T1000 (cell line): Measurements from ENCODE around the gene RBM41.
"Not testable (repeated sequence)": the region's sequence is repeated elsewhere in the genome, so short reads cannot be mapped to it uniquely, and the experiment has no call there.

Experiments
- DNase-seq: peaks from one replicate; lab custom pipeline; 2025; ENCODE audit warnings: mixed read lengths; lab: John Stamatoyannopoulos, UW

The RBM41 gene

DNA sequence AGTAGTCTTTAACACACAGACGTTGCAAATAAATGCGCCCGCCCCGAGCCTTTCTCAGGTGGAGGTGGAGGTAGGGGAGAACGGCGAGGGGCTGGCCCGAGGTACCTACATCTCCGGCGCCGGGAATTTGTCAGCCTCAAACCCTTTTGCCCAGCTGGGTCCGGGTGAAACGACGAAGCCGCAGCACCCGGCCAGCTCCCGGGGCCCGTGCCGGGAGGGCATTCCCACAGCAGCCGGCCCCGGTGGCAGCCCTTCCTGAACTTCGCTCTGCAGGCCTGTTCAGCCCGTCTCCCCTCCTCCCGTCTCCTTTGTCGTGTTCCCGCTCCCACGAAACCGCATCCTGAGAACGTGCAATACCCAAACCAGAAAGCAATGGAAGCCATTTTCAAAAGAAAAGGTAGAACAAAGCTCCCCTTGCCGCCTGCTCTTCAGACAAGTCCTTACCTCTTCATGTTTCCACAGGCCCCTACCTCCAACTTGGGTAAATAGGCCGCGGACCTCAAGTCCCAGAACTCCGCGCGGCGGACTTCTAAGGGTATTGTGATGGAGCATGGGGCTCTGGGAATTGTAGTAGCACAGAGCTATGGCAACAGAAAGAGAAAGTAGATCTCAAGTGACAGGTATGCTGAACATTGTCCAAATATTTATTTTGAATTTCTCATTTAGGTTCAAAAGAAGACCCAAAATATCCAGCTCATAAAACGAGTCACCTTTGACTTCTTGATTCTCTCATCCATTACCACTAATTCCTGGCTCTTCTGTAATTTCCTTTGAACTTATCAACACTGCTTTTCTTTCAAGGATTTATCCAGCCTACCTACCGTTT is at the start of gene RBM41:
RBM41 (minus strand) TSS at position 501 of the 826 bp plus-strand sequence; CDS start at position 452, 49 bp downstream.
- peak; percentile 8 for DNase-seq

DNA sequence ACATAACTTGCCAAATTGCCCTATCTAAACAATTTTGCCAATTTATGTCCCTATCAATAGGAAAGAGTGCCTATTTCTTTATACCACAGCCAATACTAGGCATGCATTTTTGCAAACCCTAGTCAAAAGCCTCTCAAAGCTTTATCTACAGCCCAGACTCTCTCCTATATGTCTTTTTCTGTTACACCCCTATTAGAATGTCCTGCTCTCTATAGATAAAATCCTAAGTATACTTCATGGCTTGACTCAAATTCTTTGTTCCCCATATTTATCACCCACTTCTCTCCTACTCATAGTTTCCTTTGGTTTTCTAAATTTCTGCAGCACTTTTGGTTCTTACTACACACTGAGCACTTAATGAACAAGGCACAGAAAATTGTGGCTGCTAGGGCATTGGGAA is 49.6 kb upstream of the RBM41 start:
- DNase-seq: no peak

DNA sequence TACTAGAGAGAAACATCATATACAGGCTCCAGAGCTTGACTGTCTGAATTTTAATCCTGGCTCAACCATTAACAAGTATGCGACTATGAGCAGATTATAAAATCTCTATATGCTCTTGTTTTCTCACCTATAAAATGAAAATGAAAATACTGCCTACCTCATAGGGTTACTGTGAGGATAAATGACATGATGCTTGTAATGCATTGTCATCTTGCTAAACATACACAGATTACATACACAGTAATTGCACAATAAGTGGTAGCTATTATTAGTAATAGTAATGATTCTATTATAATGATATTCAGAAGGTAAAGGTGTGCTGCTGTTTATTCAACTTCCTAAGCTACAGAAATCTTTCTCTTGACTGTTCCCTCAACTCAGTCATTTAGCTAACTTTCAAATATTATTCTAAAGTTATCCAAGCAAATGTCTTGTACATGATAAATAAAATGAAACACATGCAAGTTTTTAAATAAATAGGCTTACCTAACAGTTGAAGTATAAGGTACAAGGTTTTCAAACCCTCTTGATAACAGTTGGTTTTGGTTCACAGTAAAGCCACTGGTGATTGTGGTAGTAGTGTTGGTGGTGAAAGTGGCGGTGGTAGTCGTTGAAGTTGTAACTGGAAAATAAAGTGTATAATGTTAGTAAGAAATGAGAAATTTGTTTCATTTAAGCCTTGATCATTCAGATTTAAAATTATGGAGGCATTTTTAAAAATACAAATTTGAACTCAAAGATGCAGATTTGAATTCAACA is 48.7 kb upstream of the RBM41 start:
- DNase-seq: no peak

DNA sequence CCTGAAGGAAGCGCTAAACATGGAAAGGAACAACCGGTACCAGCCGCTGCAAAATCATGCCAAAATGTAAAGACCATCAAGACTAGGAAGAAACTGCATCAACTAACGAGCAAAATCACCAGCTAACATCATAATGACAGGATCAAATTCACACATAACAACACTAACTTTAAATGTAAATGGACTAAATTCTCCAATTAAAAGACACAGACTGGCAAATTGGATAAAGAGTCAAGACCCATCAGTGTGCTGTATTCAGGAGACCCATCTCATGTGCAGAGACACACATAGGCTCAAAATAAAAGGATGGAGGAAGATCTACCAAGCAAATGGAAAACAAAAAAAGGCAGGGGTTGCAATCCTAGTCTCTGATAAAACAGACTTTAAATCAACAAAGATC is 39.0 kb upstream of the RBM41 start:
- DNase-seq: not testable (repeated sequence)

DNA sequence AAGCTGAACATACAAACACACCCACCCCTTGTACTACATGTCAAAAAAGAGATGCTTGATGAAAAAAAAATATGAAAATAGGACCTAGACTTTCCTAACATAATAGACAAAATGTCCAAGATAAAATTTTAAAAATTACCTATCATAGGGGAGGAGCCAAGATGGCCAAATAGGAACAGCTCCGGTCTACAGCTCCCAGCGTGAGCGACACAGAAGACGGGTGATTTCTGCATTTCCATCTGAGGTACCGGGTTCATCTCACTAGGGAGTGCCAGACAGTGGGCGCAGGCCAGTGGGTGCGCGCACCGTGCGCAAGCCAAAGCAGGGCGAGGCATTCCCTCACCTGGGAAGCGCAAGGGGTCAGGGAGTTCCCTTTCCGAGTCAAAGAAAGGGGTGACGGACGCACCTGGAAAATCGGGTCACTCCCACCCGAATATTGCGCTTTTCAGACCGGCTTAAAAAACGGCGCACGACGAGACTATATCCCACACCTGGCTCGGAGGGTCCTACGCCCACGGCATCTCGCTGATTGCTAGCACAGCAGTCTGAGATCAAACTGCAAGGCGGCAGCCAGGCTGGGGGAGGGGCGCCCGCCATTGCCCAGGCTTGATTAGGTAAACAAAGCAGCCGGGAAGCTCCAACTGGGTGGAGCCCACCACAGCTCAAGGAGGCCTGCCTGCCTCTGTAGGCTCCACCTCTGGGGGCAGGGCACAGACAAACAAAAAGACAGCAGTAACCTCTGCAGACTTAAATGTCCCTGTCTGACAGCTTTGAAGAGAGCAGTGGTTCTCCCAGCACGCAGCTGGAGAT is 37.2 kb upstream of the RBM41 start:
- not testable (repeated sequence) for DNase-seq

DNA sequence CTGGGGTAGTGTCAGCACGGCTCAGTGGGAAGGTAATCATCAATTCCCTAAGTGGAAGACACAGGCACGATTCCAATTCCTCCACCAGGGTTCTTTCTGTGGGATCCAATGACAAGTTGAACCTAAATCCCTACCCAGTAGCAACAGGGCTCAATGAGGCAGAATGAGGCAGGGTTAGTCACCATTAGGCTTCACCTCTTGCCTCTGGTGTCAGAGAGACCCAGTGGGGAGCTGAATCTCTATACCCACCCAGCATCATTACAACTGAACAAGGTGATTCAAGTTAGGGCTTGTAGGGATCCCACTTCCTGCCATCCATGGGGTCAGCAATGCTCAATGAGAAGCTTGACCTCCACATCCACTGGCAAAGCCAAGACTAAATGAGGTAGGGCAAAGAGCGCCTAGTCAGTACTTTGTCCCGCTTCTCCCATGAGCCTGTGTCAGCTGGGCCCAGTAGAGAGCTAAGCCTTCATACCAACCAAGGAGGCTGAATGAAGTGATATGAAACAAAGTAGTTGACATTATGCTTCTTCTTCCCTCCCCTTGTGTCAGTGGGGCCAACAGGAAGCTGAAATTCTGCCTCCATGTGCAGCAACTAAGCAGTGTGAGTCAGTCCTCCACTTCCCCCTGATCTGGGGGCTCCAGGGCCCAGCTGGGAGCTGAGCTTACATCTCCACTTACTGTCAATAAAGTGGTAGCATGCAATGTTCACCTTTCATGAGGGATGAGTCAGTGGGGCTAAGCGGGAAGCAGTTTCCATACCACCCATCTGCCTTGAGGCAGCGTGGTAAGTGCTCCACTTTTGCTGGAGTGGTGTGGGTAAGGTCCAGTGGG is 36.4 kb upstream of the RBM41 start:
- DNase-seq: peak; percentile 36

DNA sequence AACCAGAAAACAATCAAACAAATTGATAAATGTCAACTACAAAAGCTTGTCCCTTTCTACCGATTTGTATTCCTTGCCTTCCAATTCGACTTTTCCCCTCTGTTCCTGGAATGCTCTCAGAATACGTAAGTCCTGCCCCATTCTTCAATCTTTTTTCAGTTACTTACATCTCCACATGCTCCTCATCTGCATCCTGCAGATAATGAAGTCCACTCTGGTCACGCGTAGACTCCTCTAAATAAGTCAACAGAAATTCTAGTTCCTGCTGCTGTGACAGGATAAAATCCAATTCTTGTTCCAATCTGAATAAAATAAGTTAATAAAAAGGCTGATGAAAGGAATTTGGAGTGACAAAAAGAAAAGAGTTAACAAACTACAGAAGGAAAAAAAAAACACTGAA is 34.4 kb upstream of the RBM41 start:
- no peak for DNase-seq

DNA sequence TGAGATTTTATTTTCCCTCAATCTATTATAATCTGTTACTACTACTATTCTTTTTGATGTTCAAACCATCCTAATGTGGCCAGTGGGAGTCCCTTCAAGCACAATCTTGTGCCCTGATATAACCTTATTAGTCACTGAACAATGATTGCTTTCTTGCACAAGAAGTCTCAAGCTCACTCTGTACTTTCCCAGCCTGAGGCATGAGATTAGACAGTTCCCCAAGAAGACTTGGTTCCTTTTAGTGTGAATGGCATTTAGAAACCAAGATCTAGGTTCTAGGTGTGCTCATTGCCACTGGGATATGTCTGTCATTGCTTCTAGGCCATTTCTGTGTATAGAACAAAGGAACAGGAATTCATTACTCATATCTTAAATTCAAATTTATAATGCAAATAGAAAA is 28.0 kb upstream of the RBM41 start:
- no peak for DNase-seq

DNA sequence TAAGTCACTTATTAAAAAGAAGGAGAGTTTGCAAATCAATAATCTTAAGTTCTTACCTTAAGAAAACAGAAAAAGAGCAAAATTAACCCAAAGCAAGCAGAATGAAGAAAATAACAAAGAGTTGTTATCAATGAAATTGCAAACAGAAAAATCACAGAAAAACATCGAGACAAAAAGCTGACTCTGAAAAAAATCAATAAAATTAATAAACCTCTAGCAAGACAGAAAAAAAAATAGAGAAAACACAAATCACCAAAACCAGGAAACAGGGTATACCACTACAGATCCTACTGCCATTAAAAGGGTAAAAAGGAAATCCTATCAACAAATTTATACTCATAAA is 17.3 kb upstream of the RBM41 start:
- no peak for DNase-seq

DNA sequence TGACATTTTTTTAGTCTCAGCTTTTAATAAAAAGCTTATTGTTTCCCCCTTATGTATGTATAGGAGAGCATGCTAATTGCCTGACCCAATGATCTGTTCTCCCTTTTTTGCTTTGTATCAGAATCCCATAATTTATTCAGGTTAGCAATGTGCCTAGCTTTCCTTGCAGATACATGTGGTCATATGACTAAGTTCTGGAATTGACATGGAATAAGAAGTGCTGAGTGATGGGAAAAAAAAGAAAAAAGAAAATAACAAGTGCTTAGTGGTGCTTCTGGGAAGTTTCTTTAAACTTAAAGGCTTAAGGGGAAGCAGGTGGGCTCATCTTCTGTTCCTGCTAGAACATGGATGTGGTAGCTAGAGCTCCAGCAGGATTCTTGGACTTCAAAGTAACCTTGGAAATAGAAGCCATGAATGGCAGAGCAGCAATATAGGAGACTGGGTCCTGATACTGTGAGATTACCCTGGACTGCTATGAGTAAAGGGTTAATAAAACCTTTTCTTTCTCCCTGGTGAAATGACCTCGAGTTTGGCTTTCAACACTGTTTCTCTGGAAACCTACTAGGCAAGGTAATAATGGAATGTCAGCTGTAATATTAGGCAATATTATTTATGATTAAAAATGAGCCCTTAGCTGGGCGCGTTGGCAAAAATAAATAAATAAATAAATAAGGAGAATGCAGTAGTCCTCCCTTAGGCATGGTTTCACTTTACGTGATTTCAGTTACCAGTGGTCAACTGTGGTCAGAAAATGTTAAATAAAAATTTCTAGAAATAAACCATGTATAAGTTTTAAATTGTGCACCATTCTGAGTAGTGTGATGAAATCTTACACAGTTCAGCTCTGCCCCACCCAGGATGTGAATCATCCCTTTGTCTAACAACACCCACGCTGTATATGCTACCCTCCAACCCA is 16.7 kb upstream of the RBM41 start:
- DNase-seq: no peak

DNA sequence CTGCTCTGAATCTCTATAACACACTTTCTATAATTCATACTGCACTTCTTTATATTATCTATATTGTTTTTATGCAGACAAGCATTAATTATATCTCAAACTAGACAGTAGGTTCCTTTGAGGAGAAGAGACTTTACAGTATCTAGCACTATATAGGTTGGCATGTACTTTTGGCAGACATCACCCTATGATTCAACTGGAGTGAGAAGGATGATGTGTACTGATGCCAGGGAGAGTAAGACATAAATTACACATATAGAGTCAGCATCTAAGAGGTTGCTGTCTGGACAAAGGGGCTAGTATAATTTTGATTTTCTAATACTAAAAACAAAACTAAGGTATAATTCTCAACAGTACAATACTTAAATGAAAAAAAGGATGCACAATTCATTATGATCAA is 5.1 kb upstream of the RBM41 start:
- DNase-seq: no peak

DNA sequence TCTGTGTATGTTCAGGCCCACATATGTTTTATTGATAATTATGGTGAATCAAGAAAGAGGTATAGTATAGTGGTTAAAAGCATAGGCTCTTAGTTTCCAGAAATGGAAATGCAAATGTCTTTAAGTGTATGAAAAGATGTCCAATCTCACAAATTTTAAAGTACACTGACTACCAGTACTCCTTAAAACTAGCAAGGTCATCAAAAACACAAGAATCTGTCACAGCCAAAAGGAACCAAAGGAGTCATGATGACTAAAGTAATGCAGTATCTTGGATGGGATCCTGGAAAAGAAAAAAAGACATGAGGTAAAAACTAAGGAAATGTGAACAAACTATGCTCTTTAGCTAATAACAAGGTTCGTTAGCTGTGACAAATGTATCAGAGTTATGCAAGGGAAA is 661 bp upstream of the RBM41 start:
- DNase-seq: no peak

DNA sequence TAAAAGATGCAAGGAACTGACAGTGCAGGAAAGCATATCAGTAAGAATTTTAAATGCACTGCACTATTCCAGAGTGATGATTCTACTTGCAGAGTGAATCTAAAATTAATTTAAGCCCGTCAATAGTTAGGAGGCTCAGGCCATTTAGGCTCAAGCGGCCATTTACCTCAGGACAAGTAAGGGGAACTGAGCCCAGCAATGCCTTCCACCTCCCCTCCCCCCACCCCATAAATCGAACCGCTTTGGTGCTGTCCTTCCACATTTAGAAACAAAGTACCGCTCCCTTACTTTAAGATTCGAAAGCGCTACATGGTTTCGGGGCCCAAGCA is 665 bp downstream of the RBM41 start:
- DNase-seq: no peak

DNA sequence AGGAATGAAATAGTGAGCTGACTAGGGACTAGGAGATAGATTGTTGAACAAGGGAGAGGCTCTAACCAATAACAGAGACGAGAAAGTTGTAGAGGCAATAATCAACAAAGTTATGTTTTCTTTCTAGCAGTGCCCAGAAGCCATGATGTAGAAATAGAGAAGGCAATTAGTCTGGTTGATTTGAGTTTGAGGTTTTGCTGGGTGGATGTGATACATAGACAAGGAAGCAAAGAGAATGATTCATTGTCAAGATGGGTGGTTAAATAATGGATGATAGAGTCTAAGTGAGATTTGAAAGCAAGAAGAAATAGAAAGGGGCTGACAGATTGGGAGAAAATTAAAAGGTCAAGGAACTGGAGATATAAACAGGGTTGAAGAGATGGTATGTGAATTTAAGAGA is 11.2 kb downstream of the RBM41 start:
- no peak for DNase-seq

DNA sequence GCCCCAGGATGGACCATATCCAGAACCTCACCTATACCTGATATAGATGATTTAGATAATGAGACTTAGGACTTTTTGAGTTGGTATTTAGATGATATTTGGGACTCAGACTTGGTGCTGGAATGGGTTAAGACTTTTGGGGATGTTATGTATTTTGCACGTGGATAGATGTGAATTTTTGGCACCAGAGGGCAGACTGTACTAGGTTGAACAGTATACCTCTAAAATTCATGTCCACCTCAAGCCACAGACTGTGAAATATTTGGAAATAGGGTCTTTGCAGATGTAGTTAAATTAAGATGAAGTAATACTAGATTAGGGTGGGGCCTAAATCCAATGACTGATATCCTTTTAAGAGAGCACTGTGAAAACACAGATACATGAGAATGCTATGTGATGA is 15.6 kb downstream of the RBM41 start:
- DNase-seq: no peak

DNA sequence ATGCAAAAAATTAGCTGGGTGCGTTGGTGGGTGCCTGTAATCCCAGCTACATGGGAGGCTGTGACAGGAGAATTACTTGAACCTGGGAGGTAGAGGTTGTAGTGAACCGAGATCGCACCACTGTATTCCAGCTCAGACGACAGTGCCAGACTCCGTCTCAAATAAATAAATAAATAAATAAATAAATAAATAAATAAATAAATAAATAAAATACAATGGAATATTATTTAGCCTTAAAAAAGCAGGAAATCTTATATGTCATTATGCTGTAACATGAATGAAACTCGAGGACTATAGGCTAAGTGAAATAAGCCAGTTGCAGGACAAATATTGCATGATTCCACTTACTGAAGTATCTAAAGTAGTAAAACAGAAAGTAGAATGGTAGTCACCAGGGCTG is 42.5 kb downstream of the RBM41 start:
- no peak for DNase-seq

DNA sequence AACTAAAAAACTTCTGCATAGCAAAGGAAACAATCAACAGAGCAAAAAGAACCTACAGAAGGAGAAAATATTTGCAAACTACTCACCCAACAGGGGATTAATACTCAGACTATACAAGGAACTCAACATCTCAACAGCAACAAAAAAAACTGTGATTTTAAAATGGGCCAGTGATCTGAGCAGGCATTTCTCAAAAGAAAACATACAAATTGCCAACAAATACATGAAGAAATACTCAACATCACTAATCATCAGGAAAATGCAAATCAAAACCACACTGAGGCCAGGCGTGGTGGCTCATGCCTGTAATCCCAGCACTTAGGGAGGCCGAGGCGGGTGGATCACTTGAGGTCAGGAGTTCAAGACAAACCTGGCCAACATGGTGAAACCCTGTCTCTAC is 60.9 kb downstream of the RBM41 start:
- DNase-seq: not testable (repeated sequence)

DNA sequence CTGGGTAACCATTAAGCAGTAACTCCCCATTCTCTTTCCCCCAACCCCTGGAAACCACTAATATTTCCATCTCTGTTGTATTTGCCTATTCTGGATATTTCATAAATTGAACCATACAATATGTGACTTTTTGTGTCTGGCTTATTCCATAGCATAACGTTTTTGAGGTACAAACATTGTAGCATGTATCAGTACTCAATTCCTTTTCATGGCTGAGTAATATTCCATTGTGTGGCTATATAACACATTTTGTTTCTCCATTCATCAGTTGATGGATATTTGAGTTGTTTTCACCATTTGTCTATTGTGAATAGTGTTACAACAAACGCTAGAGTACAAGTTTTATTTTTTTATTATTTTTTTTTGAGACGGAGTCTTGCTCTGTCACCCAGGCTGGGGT is 63.6 kb downstream of the RBM41 start:
- DNase-seq: no peak

DNA sequence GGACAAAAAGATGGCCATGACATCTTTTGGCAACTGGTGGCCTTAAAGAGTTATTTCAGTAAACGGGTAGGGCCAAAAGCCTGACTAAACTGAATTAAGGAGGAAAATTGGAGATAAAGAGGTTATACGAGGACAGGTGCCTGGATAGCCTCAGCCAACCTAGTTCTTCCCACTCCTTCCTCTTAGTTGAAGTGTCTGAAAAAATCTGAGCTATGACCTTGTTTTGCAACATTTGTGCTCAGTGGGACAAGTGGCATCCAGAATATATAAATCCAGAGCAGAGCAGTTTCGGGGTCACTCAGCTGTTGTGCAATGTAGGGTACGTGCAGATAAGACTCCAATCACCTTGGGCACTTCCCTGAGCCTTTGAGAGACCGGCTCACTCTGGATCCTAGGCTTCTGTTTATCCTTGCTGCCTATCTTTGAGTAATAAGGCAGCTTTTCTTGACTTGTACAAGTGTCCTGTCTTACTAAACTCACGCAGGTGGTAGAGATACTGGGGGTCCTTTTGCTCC is 68.4 kb downstream of the RBM41 start:
- DNase-seq: no peak

DNA sequence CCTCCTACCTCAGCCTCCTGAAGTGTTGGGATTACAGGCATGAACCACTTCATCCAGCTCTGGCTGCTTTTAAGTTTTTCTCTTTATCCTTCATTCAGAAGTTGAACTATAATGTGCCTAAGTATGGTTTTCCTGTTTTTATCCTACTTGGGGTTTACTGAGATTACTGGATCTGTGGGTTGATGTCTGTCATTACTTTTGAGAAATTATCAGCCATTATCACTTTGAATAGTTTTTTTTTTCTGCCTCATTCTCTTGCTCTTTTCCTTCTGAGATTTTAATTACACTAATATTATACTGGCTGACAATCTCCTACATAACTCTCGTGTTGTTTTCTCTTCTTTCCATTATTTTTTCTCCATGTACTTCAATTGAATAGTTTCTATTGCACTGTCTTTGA is 71.0 kb downstream of the RBM41 start:
- DNase-seq: no peak

DNA sequence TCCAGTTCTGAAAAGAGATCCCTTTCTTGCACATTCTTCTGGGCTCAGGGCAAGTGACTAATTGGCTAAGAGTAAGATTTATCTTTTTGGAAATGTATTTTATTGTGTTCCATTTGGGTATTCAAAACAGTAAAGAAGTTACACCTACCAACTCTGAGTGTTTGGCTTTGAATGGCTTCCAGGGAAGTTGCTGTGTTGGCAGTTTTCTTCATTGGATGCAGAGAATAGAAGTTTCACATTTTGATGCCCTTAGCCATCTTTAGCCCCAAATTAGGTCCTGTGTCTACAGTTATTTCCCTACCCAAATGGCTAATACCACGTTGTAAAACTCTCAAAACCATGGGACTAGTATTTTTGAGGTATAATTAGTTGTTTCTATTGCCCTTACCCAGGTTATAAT is 88.9 kb downstream of the RBM41 start:
- DNase-seq: no peak
